ENCODE data around the gene PIAS1.

Gene PIAS1

GRCh38 chr15:68082735-68083134 is 28.6 kb downstream of the PIAS1 start:
- no peak overlapping the region for H3K4me3 ChIP-seq (replicated peaks; ENCODE audit: insufficient read depth, low read length)
- H3K27ac ChIP-seq (replicated peaks): no peak overlapping the region
- DNase-seq (ENCODE audit: low read depth in 1 of 2, low spot score in 1 of 2): no peak
- H3K27me3 ChIP-seq (ENCODE audit: insufficient read depth, poor library complexity, severe bottlenecking): no peaks in the 10 kb centered on the region
- TF ChIP-seq SPI1 (IDR thresholded peaks at IDR 0.05; ENCODE audit: borderline replicate concordance, low read depth): no peak

- no peak for DNase-seq (ENCODE audit: low read depth in 1 of 2, low spot score in 1 of 2)
- Histone ChIP-seq H3K4me3 (replicated peaks; ENCODE audit: insufficient read depth, low read length) (no peak overlapping the region), H3K27me3 (ENCODE audit: insufficient read depth, poor library complexity, severe bottlenecking) (no peaks in the 10 kb centered on the region), H3K27ac (replicated peaks) (no peak overlapping the region)
- TF ChIP-seq REST (IDR thresholded peaks at IDR 0.05; ENCODE audit: insufficient replicate concordance, low read depth) (no peak), GABPA (IDR thresholded peaks at IDR 0.05; ENCODE audit: low read depth) (no peak), CTCF (IDR thresholded peaks at IDR 0.05; ENCODE audit: insufficient read depth, low read length) (no peak), POLR2AphosphoS5 (IDR thresholded peaks at IDR 0.05; ENCODE audit: low read depth) (no peak)
Observed at GRCh38 chr15:68083463-68083862, 29.3 kb downstream of the PIAS1 start.

- no peak for DNase-seq (ENCODE audit: low read depth in 1 of 2, low spot score in 1 of 2)
- Histone ChIP-seq H3K27ac (replicated peaks) (no peak overlapping the region), H3K4me3 (replicated peaks; ENCODE audit: insufficient read depth, low read length) (no peak overlapping the region), H3K27me3 (ENCODE audit: insufficient read depth, poor library complexity, severe bottlenecking) (no peaks in the 10 kb centered on the region)
- TF ChIP-seq SPI1 (IDR thresholded peaks at IDR 0.05; ENCODE audit: borderline replicate concordance, low read depth): no peak
- no peak for TF ChIP-seq REST (IDR thresholded peaks at IDR 0.05; ENCODE audit: insufficient replicate concordance, low read depth)
- no peak for TF ChIP-seq GABPA (IDR thresholded peaks at IDR 0.05; ENCODE audit: low read depth)
- no peak for TF ChIP-seq CTCF (IDR thresholded peaks at IDR 0.05; ENCODE audit: insufficient read depth, low read length)
- no peak for TF ChIP-seq POLR2AphosphoS5 (IDR thresholded peaks at IDR 0.05; ENCODE audit: low read depth)
Observed at GRCh38 chr15:68085052-68085451, 30.9 kb downstream of the PIAS1 start.

GRCh38 chr15:68091743-68092142 is 37.6 kb downstream of the PIAS1 start:
- no peak for DNase-seq (ENCODE audit: low read depth in 1 of 2, low spot score in 1 of 2)
- Histone ChIP-seq H3K27me3 (ENCODE audit: insufficient read depth, poor library complexity, severe bottlenecking) (no peaks in the 10 kb centered on the region), H3K4me3 (replicated peaks; ENCODE audit: insufficient read depth, low read length) (no peak overlapping the region), H3K27ac (replicated peaks) (no peak overlapping the region)
- TF ChIP-seq REST (IDR thresholded peaks at IDR 0.05; ENCODE audit: insufficient replicate concordance, low read depth): no peak
- no peak for TF ChIP-seq SPI1 (IDR thresholded peaks at IDR 0.05; ENCODE audit: borderline replicate concordance, low read depth)
- no peak for TF ChIP-seq POLR2AphosphoS5 (IDR thresholded peaks at IDR 0.05; ENCODE audit: low read depth)
- no peak for TF ChIP-seq GABPA (IDR thresholded peaks at IDR 0.05; ENCODE audit: low read depth)
- TF ChIP-seq CTCF (IDR thresholded peaks at IDR 0.05; ENCODE audit: insufficient read depth, low read length): no peak
